ENCODE results near the gene C4A. TPM values are rescaled to one million over a fixed set of nuclear protein-coding genes. Genes with fewer than 3 reads are reported as not detected.
A peak's percentile ranks its signal among the peaks of the same experiment; 100 is the strongest.

The C4A gene
- polyA plus RNA-seq, 1 donor (not counting 4 experiments of a cell fraction or from before 2014, with no cell fraction given) = 1.2 TPM

DNA sequence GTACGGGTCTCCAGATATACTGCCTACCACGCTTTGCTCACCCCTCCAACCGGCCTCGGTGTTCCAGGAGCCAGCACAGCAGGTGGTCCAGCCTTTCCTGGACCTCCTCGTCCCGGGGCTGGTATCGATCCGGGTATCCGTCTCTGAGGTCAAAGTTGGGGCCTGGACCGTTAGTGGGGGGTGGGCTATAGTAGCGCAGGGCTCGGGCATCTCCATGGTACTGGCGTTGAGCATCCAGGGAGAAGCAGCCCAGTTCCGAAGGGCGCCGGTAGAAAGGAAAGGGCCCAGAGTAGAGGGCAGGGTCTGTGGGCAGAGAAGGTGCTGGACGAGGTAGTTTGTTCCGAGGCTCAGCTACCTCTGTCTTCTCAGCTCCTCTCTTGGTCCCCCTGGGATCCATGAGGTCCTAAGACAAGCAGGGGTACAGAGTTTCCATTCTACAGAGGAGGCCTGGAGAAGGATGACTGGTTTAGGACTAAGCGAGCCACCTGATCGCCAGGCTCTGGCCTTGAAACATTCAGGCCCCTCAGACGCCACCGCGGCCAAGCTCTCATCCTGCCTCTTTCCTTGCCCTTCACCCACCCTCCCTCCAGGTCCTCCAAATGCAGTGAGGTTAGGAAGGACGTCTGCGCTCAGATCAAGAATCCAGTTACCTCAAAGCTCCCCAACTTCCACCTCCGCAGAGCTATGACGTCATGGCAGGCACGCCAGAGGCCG lies 10.4 kb upstream of the C4A start:
- TF ChIP-seq EZH2 (IDR thresholded peaks at IDR 0.05; ENCODE audit: low read length) = no peak
- TF ChIP-seq CTCF (optimal IDR thresholded peaks at IDR 0.05 in 1 of 3, IDR thresholded peaks at IDR 0.05 in 1 of 3, conservative IDR thresholded peaks at IDR 0.05 in 1 of 3; ENCODE audit: extremely low read depth in 1 of 3, insufficient read depth in 2 of 3, low read length in 3 of 3) = no peak
- Histone ChIP-seq H3K27ac (ENCODE audit: control insufficient read depth, insufficient read depth, low read length) (peak overlapping the region; percentile 98), H3K9ac (ENCODE audit: control insufficient read depth, extremely low read depth, insufficient read depth, low read length) (peak overlapping the region; percentile 96), H3K4me2 (ENCODE audit: control insufficient read depth, extremely low read depth, insufficient read depth, low read depth, low read length) (peak overlapping the region; percentile 88), H3K27me3 (ENCODE audit: control insufficient read depth, extremely low read depth, insufficient read depth, low read length) (no peaks in the 10 kb centered on the region), H2AFZ (ENCODE audit: control insufficient read depth, low read length) (peak overlapping the region; percentile 92), H3K9me1 (ENCODE audit: control insufficient read depth, extremely low read depth, insufficient read depth, low read length) (no peaks in the 10 kb centered on the region), H4K20me1 (ENCODE audit: control insufficient read depth, extremely low read depth, insufficient read depth, low read length) (no peaks in the 10 kb centered on the region), H3K36me3 (ENCODE audit: control insufficient read depth in 2 of 2, extremely low read depth in 1 of 2, insufficient read depth in 2 of 2, low read length in 2 of 2) (peaks cover 11 to 28% of the 10 kb centered on the region in 2 experiments), H3K4me3 (ENCODE audit: control insufficient read depth in 2 of 3, extremely low read depth in 1 of 3, insufficient read depth in 2 of 3, low read depth in 1 of 3, low read length in 3 of 3) (peak overlapping the region; percentile 72 to 95 (median 89)), H3K9me3 (ENCODE audit: control insufficient read depth, low read depth, low read length) (no peaks in the 10 kb centered on the region), H3K79me2 (ENCODE audit: control insufficient read depth, insufficient read depth, low read length) (peaks cover 28% of the 10 kb centered on the region), H3K4me1 (ENCODE audit: control insufficient read depth, extremely low read depth, insufficient read depth, low read length) (peaks cover 18% of the 10 kb centered on the region)
- DNase-seq (ENCODE audit: low read depth, low spot score) (no peak), FAIRE-seq (no peak)
- dilution Hi-C loops (cut with MboI; ENCODE audit: extremely low pct_ligation_motif_present, low sequenced_read_pairs) = no loop called here

- Histone ChIP-seq H3K36me3 (ENCODE audit: control insufficient read depth in 2 of 2, extremely low read depth in 1 of 2, insufficient read depth in 2 of 2, low read length in 2 of 2) (peaks cover 6 to 21% of the 10 kb centered on the region in 2 experiments), H3K4me2 (ENCODE audit: control insufficient read depth, extremely low read depth, insufficient read depth, low read depth, low read length) (peak within 1 kb of the TSS; percentile 88), H2AFZ (ENCODE audit: control insufficient read depth, low read length) (peak within 1 kb of the TSS; percentile 92), H3K9me1 (ENCODE audit: control insufficient read depth, extremely low read depth, insufficient read depth, low read length) (no peaks in the 10 kb centered on the region), H3K79me2 (ENCODE audit: control insufficient read depth, insufficient read depth, low read length) (peaks cover 28% of the 10 kb centered on the region), H3K27ac (ENCODE audit: control insufficient read depth, insufficient read depth, low read length) (peak within 1 kb of the TSS; percentile 98), H3K4me1 (ENCODE audit: control insufficient read depth, extremely low read depth, insufficient read depth, low read length) (peaks cover 18% of the 10 kb centered on the region), H3K4me3 (ENCODE audit: control insufficient read depth in 2 of 3, extremely low read depth in 1 of 3, insufficient read depth in 2 of 3, low read depth in 1 of 3, low read length in 3 of 3) (peak within 1 kb of the TSS; percentile 72 to 95 (median 89)), H4K20me1 (ENCODE audit: control insufficient read depth, extremely low read depth, insufficient read depth, low read length) (no peaks in the 10 kb centered on the region), H3K27me3 (ENCODE audit: control insufficient read depth, extremely low read depth, insufficient read depth, low read length) (no peaks in the 10 kb centered on the region), H3K9me3 (ENCODE audit: control insufficient read depth, low read depth, low read length) (no peaks in the 10 kb centered on the region), H3K9ac (ENCODE audit: control insufficient read depth, extremely low read depth, insufficient read depth, low read length) (peak within 1 kb of the TSS; percentile 96)
- TF ChIP-seq CTCF (optimal IDR thresholded peaks at IDR 0.05 in 1 of 3, IDR thresholded peaks at IDR 0.05 in 1 of 3, conservative IDR thresholded peaks at IDR 0.05 in 1 of 3; ENCODE audit: extremely low read depth in 1 of 3, insufficient read depth in 2 of 3, low read length in 3 of 3) (no peak), EZH2 (IDR thresholded peaks at IDR 0.05; ENCODE audit: low read length) (no peak)
- dilution Hi-C loops (cut with MboI; ENCODE audit: extremely low pct_ligation_motif_present, low sequenced_read_pairs) = no loop called here
- peak; percentile 95 for DNase-seq (ENCODE audit: low read depth, low spot score)
- FAIRE-seq = peak; percentile 29
These were observed 9.7 kb upstream of the C4A start, which contains the start of gene DXO for GRCh38 chr6:31971993-31972708. Gene DXO, minus strand, starts transcription at chr6:31972138. Its CDS starts 463 bp downstream, at chr6:31971675.
